ENCODE measurements around the gene MAB21L4. TPM values are rescaled to one million over a fixed set of nuclear protein-coding genes. Genes with fewer than 3 reads are reported as not detected.
A peak's percentile ranks its signal among the peaks of the same experiment; 100 is the strongest.

The MAB21L4 gene
- total RNA-seq, 1 donor from 2014 or later: not detected

GRCh38 chr2:240881913-240882312, 14.0 kb downstream of the MAB21L4 start:
- TF ChIP-seq CTCF (conservative IDR thresholded peaks at IDR 0.05): no peak
- H3K4me3 Mint-ChIP-seq: no peak overlapping the region
- H3K27ac Mint-ChIP-seq (ENCODE audit: unreplicated experiment): no peak overlapping the region
- peaks cover 5% of the 10 kb centered on the region for H3K27me3 Mint-ChIP-seq (ENCODE audit: low read depth)
- DNase-seq (ENCODE audit: low read depth, low spot score): no peak
- no peaks in the 10 kb centered on the region for H3K9me3 Mint-ChIP-seq
- H3K36me3 Mint-ChIP-seq (ENCODE audit: low read depth): no peaks in the 10 kb centered on the region
- H3K4me1 Mint-ChIP-seq: no peaks in the 10 kb centered on the region

- Mint-ChIP-seq H3K27ac (ENCODE audit: unreplicated experiment) (no peak overlapping the region), H3K4me3 (no peak overlapping the region), H3K27me3 (ENCODE audit: low read depth) (peaks cover 5% of the 10 kb centered on the region), H3K9me3 (no peaks in the 10 kb centered on the region), H3K36me3 (ENCODE audit: low read depth) (no peaks in the 10 kb centered on the region), H3K4me1 (no peaks in the 10 kb centered on the region)
- no peak for DNase-seq (ENCODE audit: low read depth, low spot score)
- TF ChIP-seq CTCF (conservative IDR thresholded peaks at IDR 0.05): no peak
Observed at GRCh38 chr2:240879105-240879504, 16.9 kb downstream of the MAB21L4 start.

- H3K4me1 Mint-ChIP-seq: no peaks in the 10 kb centered on the region
- no peaks in the 10 kb centered on the region for H3K36me3 Mint-ChIP-seq (ENCODE audit: low read depth)
- no peak overlapping the region for H3K4me3 Mint-ChIP-seq
- no peak for DNase-seq (ENCODE audit: low read depth, low spot score)
- peaks cover 5% of the 10 kb centered on the region for H3K27me3 Mint-ChIP-seq (ENCODE audit: low read depth)
- no peak overlapping the region for H3K27ac Mint-ChIP-seq (ENCODE audit: unreplicated experiment)
- no peak for TF ChIP-seq CTCF (conservative IDR thresholded peaks at IDR 0.05)
- H3K9me3 Mint-ChIP-seq: no peaks in the 10 kb centered on the region
Observed at GRCh38 chr2:240878341-240878936, 17.5 kb downstream of the MAB21L4 start.

GRCh38 chr2:240877460-240878340, 18.3 kb downstream of the MAB21L4 start:
- Mint-ChIP-seq H3K36me3 (ENCODE audit: low read depth) (no peaks in the 10 kb centered on the region), H3K4me3 (no peak overlapping the region), H3K4me1 (no peaks in the 10 kb centered on the region), H3K27ac (ENCODE audit: unreplicated experiment) (no peak overlapping the region), H3K27me3 (ENCODE audit: low read depth) (peaks cover 5% of the 10 kb centered on the region), H3K9me3 (no peaks in the 10 kb centered on the region)
- no peak for TF ChIP-seq CTCF (conservative IDR thresholded peaks at IDR 0.05)
- DNase-seq (ENCODE audit: low read depth, low spot score): no peak

DNA sequence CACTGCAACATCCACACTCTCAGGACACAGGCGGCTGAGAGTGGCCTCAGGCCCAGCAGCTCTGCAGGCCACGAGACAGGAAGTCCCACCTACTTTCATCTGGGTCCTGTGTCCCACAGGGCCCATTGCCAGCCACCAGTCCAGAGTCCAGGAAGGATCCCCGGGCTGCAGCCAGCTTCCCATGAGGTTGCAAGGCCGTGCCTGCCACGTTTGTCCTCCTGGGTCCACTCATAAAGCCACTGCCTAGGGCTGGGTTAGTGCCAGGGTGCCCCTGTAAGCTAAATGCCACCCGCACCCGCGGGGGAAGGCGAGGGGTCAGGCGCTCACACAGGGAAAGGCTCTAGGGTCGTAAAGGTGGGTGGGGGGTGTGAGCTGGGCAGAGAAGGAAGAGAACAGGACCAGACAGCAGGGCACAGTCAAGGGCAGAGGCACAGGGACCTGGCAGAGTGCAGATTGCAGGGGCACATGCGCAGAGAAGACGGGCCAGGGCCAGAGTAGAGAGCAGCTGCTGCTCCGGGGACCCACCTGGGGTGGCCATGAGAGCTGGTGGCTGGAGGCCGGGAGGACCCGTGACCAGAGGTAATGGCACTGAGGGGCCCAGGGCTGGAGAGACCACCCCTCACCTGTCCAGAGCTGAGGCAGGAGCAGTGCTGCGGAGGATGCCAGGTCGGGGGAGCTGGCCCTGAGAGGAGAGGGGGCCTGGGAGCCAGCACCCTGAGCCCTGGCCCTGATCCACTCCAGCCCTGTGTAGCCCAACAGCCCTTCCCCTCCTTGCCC, 19.3 kb downstream of the MAB21L4 start:
- no peak for DNase-seq (ENCODE audit: low read depth, low spot score)
- H3K4me3 Mint-ChIP-seq: no peak overlapping the region
- no peak for TF ChIP-seq CTCF (conservative IDR thresholded peaks at IDR 0.05)
- no peaks in the 10 kb centered on the region for H3K4me1 Mint-ChIP-seq
- peak overlapping the region; percentile 43 for H3K27ac Mint-ChIP-seq (ENCODE audit: unreplicated experiment)
- no peaks in the 10 kb centered on the region for H3K36me3 Mint-ChIP-seq (ENCODE audit: low read depth)
- H3K27me3 Mint-ChIP-seq (ENCODE audit: low read depth): peaks cover 2% of the 10 kb centered on the region
- H3K9me3 Mint-ChIP-seq: no peaks in the 10 kb centered on the region

Data from neural crest cell (in vitro differentiated cells).